Activated CD8-positive, alpha-beta memory T cell treated with anti-CD3 and anti-CD28 coated beads, Interleukin-2, amount 50 U/mL, for 48 hours (primary cell): ENCODE results near the gene STARD8.
"Not testable (repeated sequence)": the region's sequence is repeated elsewhere in the genome, so short reads cannot be mapped to it uniquely, and the experiment has no call there.

Source experiments
- DNase-seq: peaks from one replicate; pipeline ENCODE4 v3.0.0-alpha.2; 2020

Gene STARD8, protein sequence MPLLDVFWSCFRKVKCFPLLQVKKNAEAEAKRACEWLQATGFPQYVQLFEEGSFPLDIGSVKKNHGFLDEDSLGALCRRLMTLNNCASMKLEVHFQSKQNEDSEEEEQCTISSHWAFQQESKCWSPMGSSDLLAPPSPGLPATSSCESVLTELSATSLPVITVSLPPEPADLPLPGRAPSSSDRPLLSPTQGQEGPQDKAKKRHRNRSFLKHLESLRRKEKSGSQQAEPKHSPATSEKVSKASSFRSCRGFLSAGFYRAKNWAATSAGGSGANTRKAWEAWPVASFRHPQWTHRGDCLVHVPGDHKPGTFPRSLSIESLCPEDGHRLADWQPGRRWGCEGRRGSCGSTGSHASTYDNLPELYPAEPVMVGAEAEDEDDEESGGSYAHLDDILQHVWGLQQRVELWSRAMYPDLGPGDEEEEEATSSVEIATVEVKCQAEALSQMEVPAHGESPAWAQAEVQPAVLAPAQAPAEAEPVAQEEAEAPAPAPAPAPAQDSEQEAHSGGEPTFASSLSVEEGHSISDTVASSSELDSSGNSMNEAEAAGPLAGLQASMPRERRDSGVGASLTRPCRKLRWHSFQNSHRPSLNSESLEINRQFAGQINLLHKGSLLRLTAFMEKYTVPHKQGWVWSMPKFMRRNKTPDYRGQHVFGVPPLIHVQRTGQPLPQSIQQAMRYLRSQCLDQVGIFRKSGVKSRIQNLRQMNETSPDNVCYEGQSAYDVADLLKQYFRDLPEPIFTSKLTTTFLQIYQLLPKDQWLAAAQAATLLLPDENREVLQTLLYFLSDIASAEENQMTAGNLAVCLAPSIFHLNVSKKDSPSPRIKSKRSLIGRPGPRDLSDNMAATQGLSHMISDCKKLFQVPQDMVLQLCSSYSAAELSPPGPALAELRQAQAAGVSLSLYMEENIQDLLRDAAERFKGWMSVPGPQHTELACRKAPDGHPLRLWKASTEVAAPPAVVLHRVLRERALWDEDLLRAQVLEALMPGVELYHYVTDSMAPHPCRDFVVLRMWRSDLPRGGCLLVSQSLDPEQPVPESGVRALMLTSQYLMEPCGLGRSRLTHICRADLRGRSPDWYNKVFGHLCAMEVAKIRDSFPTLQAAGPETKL

DNA sequence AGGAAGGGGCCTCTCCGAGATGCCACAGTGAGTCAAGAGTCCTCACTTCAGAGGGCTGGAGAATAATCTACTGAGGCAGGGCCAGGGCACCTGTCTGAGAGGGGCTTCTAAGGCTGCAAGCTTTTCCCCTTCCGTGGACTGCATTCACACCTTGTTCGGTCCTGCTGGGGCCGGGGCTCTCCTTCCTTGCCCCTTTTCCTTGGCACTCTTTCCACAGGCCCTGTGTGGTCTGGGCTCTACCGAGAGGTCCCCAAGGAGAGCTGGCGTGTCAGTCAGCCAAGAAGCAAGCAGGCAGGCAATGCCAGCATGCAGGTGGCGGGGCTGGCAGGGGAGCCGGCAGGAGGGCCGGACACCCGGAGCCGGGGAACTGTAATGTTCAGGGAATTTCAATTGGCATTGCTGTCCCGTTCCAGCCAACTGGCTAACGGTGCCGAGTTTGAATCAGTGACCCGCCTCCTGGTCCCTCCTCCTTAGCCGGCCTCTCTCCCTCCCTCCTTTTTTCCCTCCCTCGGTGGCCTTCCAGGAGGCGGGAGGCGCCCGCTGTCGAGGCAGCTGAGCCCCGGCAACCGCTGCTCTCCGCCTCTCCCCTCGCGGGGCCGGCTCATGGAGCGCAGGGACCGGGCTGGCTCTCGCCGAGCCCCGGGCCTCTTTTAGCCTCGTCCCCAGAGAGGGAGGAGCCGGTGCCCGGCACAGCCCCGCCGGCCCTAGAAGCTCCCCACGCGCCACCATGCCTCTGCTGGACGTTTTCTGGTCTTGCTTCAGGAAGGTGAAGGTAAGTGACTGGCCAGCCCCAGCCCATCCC is at the start of gene STARD8:
Gene STARD8 (plus strand): TSS at position 511 of the 802 bp plus-strand sequence. CDS start 217 bp downstream, at position 728.
- no peak for DNase-seq

DNA sequence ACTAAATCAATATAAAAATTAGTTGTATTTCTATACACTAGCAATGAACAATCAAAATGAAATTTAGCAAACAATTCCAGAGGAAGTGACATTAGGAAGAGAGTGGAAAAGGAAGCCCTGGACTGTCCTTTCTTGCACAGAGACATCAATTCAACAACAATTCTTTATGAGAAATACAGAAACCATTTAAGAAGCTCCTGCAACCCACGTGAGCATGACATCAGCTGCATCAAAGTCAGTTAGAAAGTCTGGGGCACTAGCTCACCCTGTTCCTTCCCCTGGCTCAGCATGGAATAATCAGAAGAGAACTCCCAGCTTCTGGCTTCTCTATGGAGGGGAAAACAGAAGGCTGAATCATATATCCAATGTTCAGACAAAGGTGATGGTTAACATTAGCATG is 48.6 kb upstream of the STARD8 start:
- no peak for DNase-seq

DNA sequence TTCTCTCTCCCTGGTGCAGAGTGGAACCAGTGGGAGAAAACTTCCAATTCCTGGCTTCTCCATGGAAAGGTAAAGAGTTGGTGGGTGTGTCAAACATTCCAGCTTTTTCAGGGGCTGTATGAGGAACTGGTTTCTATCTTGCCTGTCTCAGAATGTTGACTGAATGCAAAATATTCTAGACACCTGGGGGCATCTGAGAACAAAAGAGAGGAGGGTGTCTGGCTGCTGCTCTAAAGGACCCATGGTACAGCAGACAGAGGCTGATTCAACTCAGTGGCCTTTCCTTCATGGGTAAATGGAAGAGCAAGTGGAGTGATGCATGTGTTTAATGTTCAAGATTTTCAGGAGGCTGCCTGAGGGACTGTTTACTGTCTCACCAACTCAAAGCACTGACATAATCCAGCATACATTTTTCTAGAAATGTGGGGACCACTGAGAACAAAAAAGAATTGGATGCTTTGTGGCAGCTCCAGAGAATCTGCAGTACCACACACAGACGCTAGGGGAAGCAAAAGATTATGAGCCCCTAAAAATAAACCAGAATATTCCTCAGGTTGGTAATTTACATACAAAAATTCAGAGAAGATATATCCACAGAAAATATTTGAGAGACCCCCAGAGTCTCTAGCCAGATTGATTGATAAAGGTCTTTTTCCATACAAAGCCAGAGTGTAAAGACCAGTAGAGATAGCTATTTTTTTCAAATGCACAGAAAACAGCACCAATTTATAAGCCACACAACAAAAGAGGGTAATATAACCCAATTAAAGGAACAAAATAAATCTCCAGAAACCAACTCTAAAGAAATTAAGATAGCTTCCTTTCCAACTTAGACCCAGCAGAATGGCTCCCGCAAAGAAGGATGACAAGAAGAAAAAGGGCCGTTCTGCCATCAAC is 48.0 kb upstream of the STARD8 start:
- DNase-seq = no peak

DNA sequence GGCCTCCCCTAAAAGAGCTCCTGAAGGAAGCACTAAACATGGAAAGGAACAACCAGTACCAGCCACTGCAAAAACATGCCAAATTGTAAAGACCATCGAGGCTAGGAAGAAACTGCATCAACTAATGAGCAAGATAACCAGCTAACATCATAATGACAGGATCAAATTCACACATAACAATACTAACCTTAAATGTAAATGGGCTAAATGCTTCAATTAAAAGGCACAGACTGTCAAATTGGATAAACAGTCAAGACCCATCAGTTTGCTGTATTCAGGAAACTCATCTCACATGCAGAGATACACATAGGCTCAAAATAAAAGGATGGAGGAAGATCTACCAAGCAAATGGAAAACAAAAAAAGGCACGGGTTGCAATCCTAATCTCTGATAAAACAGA is 43.2 kb upstream of the STARD8 start:
- not testable (repeated sequence) for DNase-seq

DNA sequence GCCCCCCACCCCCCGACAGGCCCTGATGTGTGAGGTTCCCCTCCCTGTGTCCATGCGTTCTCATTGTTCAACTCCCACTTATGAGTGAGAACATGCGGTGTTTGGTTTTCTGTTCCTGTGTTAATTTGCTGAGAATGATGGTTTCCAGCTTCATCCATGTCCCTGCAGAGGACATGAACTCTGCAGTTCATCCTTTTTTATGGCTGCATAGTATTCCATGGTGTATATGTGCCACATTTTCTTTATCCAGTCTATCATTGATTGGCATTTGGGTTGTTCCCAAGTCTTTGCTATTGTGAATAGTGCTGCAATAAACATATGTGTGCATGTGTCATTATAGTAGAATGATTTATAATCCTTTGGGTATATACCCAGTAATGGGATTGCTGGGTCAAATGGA is 32.7 kb upstream of the STARD8 start:
- DNase-seq = not testable (repeated sequence)

DNA sequence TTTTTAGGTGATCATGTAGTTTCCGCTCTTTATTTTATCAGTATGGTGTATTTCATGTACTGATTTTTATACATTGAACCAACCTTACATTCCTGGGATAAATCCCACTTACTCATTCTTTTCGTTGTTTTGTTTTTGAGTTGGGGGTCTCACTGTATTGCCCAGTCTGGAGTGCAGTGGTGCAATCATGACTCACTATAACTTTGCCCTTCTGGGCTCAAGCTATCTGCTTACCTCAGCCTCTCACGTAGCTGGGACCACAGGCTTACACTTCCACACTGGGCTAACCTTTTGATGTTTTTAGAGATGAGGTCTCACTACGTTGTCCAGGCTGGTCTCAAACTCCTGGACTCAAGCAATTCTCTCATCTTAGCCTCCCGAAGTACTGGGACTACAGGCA is 19.5 kb upstream of the STARD8 start:
- DNase-seq = no peak

DNA sequence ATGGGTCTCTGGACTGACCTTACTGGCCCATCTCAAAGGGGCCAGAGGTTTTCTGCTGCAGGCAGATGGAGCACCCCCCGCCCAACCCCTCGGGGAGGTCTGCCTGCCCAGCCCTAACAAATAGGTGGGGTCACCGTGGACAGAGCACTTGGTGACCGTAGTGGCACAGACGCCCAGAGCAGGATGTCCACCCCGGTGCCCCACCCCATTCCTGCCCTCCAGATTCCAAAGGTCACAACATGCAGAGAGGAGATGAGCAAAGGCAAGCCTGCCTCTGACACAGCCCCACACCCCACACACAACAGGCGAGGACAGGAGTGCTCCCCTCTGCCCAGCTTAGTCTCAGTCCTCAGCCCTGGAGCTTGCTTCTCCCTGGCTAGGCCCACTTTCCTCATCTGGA is 17.5 kb upstream of the STARD8 start:
- DNase-seq = not testable (repeated sequence)

DNA sequence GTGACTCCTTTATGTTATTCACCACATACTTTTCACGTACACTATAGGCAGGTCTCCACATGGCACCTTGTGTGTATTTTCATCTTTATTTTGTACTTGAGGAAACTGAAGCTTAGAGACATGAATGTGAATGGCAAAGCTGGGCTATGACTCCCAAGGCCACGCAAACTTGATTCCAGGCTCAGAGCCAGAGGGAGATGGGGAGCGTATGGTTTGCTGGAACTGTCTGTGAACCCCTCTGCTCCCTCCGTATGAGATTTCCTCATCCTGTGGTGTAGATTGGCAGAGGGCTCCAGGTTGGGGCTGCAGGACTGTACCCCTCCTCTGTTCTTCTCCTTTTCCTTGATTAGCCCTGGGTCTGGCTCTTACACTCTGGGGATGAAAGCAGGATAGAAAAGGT is 16.1 kb upstream of the STARD8 start:
- no peak for DNase-seq

DNA sequence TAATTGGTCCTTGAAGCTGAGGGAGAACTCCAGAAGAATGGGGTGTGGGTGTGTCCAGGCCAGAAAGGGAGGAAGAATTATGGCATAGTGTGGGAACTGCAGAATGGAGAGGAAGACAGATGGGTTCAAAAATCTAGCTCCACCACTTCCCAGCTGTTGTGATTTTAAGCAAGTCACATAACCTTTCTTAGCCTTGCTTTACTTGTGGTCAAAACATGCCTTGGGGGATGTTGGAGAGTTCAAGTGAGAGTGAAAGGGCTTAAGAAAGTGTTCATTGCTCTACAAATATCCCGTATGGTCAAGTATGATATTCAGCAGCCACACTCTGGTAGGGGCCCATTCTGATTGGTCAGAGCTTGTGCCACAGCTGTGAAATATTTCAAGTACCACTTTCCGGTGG is 15.0 kb upstream of the STARD8 start:
- DNase-seq = no peak

DNA sequence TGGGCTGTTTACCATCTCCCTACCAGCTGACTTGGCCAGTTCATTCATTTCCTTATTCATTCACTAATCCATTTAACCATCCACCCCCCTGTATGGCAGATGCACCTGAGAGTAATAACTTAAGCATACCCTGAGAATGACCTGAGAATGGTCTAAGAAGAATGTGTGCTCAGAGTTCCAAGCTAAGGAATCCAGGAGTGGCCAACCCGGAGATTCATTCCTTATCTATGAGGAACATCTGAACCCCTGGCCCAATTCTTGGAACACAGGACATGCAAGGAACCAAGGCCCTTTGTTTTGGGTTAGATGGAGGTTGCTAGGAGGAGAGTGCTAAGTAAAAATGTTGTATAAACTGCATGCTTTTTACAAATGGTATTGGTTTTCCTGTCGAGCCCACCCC is 13.5 kb upstream of the STARD8 start:
- no peak for DNase-seq

DNA sequence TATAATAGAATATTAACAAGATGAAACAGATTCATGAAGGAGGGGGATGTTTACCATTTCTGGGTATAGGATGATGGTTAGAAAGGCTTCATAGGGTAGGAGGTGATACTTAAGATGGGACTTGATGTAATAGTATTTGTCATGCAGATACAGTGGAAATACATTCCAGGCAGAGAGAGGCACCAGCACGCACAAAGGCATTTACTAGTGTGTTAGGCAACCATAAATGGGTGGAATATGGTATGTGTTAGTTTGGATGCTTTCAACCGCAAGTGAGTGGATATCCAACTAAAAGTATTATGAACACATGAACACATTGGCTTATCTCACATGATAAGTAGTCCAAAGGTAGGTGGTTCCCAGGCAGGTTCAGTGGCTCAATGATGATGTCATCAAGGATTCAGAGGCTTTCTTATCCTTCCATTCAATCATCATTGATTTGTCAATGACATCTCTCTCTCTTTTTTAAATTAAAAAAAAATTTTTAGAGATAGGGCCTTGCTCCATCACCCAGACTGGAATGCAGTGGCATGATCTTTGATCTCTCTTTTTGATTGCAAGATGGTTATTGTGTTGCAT is 12.7 kb upstream of the STARD8 start:
- DNase-seq = no peak

DNA sequence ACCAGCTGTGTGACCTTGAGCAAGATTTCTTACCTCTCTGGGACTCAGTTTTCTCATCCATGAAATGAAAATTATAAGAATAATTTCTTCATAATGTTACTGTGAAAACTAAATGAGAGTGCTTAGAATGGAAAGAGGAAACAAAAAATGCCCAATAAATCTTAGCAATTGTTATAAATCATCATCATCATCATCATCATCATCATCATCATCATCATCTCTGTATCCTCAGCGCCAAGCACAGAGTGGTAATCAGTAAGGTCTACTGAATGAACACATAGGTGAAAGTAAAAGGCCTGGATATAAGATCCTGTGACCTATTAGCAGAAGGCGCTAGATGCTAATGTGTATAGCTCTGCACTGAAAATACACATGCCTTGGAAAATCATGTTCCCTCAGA is 6.8 kb upstream of the STARD8 start:
- no peak for DNase-seq

DNA sequence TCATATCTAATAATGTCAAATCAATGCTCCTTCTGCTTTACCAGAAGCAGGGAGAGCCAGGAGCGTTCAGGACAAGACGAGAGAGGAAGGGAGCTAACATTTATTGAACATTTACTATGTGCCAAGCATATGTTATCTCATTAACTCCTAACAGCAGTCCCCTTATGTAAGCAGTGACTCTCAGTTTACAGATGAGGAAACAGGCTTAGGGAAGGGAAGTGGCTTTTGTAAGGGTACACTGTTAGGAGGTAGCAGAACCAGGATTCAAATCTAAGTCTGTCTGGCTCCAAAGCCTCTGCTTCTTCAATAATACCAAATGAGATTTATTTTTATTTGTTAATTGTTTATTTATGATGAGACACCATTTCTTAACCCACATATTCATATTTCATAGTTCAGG is 2.6 kb upstream of the STARD8 start:
- DNase-seq = no peak

DNA sequence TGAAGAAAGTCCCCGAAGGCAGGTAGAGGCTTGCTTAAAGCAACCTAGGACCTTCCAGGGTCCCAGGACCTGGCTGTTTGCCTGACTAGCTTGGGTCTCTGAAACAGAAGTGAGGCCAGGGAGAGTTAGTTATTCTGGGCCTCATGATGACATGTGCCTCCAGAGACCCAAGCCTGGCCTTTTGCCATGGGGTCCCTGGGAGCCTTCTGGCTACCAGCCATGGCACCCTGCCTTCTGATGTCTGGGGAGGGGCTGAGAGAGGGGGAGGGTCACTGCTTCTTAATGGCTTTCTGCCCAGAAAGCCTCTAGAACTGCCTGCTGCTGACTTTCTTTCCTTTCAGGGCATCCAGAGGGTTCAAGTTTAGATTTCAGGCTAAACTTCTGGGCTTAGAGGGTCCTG is 1.0 kb upstream of the STARD8 start:
- DNase-seq = no peak

DNA sequence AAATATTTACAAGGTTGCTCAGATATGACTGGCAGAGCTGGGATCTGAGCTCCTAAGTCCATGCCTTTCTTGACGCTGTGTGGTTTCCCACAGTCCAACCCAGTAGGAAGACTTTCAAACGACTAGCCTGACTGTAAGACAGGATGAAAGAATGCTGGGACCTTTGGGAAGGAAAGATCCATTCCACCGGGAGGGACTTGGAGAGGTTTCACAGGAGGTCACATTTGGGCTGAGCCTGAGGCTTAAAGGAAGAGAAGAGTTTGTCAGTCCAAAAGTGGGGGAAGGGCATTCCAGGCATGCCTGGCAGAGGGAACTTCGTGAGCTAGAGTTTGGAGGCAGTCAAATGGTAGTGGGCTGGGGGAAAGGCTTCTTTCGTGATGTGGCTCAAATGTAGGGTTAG is 1.5 kb downstream of the STARD8 start:
- DNase-seq = no peak

DNA sequence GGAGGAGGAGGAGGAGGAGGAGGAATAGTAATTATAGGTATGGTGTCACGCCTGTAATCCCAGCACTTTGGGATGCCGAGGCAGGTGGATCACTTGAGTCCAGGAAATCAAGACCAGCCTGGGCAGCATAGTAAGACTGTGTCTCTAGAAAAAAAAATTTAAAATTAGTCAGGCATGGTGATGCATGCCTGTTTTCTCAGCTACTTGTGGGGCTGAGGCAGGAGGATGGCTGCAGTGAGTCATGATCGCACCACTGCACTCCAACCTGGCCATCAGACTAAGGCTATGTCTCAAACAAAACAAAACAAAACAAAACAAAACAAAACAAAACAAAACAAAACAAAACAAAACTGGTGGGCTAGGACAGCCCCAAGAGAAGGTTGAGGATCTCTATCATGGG is 3.0 kb downstream of the STARD8 start:
- no peak for DNase-seq

DNA sequence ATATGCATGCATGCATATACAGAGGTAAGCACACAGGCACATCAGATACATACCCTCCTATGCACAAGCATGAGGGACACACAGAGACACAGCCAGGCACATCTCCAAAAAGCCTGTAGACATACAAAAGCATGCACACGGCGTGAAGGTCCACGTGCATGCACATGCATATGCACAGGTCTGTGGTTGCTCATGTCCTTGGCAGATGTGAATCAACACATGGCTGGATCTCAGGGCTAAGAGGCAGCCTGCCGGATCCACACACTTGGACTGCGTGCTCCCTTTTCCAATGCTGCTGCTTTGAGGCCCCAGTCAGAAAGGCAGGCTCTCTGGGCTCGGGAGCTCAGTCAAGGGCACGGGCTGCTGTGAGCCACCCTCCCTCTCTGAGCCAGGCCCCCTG is 3.6 kb downstream of the STARD8 start:
- no peak for DNase-seq

DNA sequence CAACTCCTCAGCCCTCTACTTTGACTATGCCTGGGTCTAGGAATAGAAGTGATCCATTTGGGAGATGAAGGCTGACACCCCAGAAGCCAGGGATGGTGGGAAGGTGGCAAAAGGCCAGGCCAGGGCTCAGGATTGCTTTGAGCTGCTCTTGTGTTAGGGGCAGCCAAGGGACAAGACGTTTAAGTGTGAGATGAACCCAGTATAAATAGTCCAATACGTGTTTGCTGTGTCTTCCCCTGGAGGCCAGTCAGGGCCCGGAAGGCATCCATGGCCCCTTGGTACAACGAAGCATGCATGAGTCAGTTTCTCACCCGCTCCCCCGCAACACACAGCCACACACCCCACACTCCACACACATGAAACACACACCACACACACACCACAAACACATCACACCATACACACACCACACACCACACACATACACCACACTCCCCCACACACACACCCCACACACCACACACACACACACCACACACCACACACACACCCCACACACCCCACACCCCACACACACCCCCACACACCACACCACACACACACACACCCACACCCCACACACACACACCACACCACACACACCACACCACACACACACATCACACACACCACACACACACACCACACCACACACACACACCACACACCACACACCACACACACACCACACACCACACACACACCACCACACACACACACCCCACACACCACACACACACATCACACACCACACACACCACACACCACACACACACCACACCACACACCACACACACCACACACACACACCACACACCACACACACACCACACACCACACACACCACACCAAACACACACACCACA is 5.1 kb downstream of the STARD8 start:
- no peak for DNase-seq

DNA sequence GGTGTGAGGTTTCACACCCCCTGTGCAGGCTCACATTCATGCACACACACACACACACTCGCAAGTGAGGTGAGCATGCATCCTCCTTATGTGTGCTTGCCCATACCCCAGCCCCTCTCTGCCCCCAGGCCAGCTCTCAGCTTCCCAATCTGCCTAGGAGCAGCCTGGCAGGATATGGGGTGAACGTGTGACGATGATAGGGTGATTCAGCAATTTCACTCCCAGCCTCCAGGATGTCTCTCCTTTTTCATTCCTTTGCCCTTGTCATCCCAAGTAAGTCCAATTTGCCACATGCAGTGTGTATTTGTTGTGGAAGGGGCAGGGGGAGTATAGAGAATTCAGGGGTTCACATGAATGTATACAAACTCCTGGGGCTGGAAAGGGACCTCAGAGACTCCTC is 7.2 kb downstream of the STARD8 start:
- DNase-seq = no peak

DNA sequence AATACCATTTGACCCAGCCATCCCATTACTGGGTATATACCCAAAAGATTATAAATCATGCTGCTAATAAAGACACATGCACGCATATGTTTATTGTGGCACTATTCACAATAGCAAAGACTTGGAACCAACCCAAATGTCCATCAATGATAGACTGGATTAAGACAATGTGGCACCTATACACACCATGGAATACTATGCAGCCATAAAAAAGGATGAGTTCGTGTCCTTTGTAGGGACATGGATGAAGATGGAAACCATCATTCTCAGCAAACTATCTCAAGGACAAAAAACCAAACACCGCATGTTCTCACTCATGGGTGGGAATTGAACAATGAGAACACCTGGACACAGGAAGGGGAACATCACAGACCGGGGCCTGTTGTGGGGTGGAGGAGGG is 9.0 kb downstream of the STARD8 start:
- DNase-seq = not testable (repeated sequence)
